HG02870 (cell line): ENCODE measurements around the gene FAM229A.
"Not testable (repeated sequence)": the region's sequence is repeated elsewhere in the genome, so short reads cannot be mapped to it uniquely, and the experiment has no call there.

Source experiments
- ATAC-seq: cut with Tn5 transposase; IDR thresholded peaks from one replicate; pipeline ENCODE4 v1.9.1; 2021; ENCODE audit warnings: mild to moderate bottlenecking, moderate library complexity; ENCODE audit not compliant: unreplicated experiment

The FAM229A gene

GRCh38 chr1:32377541-32378220 is 15.4 kb upstream of the FAM229A start:
- no peak for ATAC-seq

DNA sequence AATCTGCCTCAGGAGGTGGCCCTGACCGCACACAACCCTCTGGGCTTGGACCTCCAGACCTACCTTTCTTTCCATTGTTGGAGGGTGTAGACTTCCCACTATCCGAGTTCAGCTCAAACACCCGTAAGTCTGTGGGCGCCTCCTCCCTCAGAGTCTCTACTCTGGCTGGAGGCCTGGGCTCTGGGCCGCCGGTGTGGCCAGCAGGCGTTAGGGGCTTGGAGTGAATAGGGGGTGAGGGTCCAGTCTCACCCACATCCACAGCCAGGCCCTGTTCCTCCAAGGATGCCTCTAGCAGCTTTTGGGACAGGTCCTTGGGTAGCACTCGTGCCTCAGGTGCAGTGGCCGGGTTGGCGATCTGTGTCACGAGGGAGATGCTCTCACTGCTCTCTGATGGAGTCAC is 13.9 kb upstream of the FAM229A start:
- ATAC-seq = no peak

- no peak for ATAC-seq
Observed at GRCh38 chr1:32373996-32374592, 11.8 kb upstream of the FAM229A start.

DNA sequence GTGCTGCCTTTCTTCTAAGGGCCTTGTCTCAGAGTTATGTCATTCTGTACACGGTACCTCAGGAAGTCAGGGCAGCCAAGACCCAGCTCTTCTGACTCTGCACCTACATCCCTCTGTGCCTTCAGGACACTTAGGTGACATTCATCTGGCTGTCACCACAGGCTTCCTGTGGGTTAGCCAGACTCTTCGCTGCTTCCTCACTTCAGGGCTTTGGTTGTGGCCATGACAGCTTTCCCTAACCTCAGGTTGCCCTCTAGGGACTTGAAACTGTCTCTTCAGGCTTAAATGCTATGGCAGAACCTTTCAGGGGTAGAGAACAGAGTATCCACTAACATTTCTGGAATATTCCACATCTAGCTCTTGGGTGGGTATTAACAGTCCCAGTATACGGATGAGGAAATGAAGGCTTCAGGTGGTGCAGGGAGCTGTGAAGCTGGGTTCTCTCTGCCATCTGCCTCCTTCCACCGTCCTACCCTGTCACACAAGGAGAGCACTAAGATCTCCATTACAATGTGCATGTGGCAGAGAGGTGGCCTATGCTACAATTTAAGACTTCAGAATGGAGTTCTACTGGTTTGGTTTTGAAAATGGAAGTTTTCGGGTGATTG is 10.0 kb upstream of the FAM229A start:
- ATAC-seq = no peak

DNA sequence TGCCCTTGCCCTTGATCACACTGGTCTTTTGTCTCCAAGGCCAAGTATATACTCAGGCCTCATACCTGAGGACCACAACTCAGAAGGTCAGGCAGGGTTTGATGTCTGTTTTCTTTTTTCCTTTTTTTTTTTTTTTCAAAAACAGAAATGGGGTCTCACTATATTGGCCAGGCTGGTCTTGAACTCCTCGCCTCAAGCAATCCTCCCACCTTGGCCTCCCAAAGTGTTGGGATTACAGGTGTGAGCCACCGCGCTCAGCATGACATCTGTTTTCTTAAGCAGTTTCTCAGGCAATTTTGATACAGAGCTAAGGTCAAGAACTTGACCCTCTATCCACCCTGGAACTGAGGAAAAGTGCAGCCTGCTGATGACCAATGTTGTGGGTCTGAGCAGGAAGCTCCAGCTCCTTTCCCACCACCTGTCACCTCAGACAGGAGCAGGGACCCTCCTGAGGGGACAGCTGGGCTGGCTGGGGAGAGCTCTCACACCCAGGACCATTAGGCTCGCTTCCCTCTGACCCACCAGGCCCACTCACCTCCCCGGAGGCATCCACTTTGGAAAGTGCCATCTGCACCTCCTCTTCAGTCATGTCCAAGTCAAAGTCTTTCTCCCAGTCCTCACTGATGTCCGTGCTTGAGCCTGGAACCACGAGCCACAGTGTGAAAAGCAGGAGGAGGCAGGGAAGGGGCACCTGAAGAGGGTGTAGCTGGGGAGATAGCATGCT is 5.8 kb upstream of the FAM229A start:
- no peak for ATAC-seq

GRCh38 chr1:32365445-32365844 is 3.2 kb upstream of the FAM229A start:
- no peak for ATAC-seq

- no peak for ATAC-seq
Observed at GRCh38 chr1:32364836-32365235, 2.6 kb upstream of the FAM229A start.

- ATAC-seq = no peak
Observed at GRCh38 chr1:32363713-32364112, 1.4 kb upstream of the FAM229A start.

- ATAC-seq = no peak
Observed at GRCh38 chr1:32361674-32362473, 411 bp downstream of the FAM229A start.

- ATAC-seq = no peak
Observed at GRCh38 chr1:32361308-32361673, 994 bp downstream of the FAM229A start.

DNA sequence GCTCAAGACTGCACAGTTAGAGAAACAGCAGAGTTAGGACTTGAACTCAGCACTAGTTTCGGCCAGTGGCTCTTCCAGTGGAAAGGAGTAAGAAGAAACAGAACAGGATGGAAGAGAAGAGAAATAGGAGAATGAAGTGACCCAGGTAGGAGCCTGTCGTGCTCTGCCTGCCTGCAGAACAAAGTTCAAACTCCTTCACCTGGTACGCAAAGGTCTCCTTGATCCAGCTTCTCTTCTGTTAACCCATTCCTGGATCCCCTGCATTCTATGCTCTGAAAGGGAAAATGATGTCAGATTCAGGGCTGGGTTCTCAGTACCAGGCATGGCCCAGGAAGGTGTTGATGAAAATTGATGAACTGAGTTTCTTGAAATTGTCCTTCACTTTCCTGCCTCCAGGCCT is 3.9 kb downstream of the FAM229A start:
- ATAC-seq = no peak

- ATAC-seq = no peak
Observed at GRCh38 chr1:32357614-32358013, 4.7 kb downstream of the FAM229A start.

GRCh38 chr1:32356478-32356877 is 5.8 kb downstream of the FAM229A start:
- ATAC-seq = no peak

GRCh38 chr1:32355778-32356177 is 6.5 kb downstream of the FAM229A start:
- not testable (repeated sequence) for ATAC-seq

DNA sequence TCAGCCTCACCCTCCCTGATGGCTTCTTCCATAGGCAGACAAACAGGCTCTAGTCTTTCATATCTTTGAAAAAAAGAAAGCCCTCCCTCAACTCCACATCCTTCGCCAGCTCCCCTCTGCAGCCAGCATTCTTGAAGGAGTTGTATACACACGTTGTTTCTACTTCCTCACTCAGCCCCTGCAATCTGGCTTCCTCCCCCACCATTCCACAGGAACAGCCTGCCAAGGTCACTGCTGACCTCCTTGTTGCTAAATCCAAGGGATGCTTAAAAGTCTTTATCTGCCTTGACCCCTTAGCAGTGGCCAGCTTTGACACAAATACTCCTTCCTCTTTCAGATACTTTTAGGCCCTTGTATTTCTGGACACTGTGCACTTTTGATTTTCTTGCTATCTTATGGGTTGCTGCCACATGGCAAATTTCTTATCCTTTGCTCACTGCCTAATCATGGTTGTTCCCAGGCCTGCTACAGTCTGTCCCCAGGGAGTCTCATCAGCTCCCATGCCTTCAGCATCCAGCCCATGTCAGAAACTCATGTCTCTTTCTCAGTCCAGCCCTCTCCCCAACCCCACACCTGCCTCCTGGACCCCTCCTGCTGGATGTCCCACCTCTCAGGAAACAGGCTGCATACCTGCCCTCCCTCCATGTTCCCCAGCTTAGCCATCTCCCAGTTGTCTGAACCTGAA is 8.3 kb downstream of the FAM229A start:
- ATAC-seq = no peak

DNA sequence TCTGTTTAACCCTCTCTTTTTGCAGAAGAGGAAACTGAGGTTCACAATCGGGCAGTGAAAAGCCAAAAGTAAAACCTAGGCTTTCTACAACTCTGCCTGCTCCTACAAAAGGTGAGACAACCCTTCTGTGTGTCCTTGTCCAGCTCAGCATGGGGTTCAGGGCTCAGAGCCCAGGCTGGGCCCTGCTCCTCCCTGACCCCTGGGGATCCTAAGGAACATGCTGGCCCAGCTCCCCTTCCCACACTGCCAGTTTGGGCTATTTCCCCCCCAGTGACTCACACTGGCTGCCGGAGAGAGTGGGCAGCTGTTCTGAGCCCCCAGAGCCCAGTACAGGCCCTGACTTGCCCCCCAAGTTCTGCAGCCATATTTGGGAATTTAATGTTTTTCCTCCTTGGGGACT is 8.9 kb downstream of the FAM229A start:
- no peak for ATAC-seq

- no peak for ATAC-seq
Observed at GRCh38 chr1:32352831-32353383, 9.4 kb downstream of the FAM229A start.

DNA sequence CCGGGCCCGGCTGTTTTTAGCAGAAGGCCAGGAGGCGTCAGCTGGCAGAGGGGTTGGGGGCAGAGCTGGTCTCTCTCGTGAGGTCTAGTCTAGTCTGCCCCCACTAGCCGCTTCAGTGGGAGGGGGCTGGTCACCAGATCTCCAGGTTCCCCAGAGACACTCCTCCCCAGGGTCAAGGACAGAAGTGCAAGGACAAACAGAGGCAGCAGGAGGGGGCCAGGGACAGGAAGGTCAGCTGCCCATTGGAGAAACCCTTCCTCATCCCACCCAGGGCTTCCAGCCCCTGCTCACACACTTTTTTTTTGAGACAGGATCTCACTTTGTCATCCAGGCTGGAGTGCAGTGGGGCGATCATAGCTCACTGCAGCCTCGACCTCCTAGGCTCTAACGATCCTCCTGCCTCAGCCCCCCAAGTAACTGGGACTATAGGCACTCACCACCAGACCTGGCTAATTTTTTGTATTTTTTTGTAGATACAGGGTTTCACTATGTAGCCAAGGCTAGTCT is 10.0 kb downstream of the FAM229A start:
- ATAC-seq = no peak

- peak; percentile 74 for ATAC-seq
Observed at GRCh38 chr1:32351399-32352238, 10.7 kb downstream of the FAM229A start.
